Activated CD4-positive, alpha-beta T cell treated with anti-CD3 and anti-CD28 coated beads for 36 hours (primary cell): ENCODE data around the gene C19orf33. TPM values are rescaled to one million over a fixed set of nuclear protein-coding genes. Genes with fewer than 3 reads are reported as not detected.
A peak's percentile ranks its signal among the peaks of the same experiment; 100 is the strongest.

Experiments
- ATAC-seq: fragments of 200-7000 bp; cut with Tn5 transposase; one replicate; pipeline ENCODE4 v1.10.0; 2021; ENCODE audit warnings: mild to moderate bottlenecking, moderate library complexity
- CTCF ChIA-PET: fragments of 350-600 bp; sonication (Branson Sonifier 250); formaldehyde crosslinking; loops from one replicate; lab custom pipeline; 2021; ENCODE audit warnings: antibody characterized with exemption; lab: Charles Lee
- POLR2A ChIA-PET: fragments of 350-600 bp; sonication (Branson Sonifier 250); formaldehyde crosslinking; loops from one replicate; lab custom pipeline; 2021; ENCODE audit warnings: antibody characterized with exemption, inconsistent platforms; lab: Charles Lee
- DNase-seq: peaks from one replicate; pipeline ENCODE4 v3.0.0-alpha.2; 2020
- H3K27ac Mint-ChIP-seq: one replicate; pipeline ENCODE4 v1.8.0; 2021; ENCODE audit warnings: mixed read lengths
- H3K27me3 Mint-ChIP-seq: one replicate; pipeline ENCODE4 v1.8.0; 2021; ENCODE audit warnings: mixed read lengths
- H3K36me3 Mint-ChIP-seq: one replicate; pipeline ENCODE4 v1.8.0; 2021; ENCODE audit warnings: low read depth, mixed read lengths
- H3K4me1 Mint-ChIP-seq: one replicate; pipeline ENCODE4 v1.8.0; 2021; ENCODE audit warnings: mixed read lengths
- H3K4me3 Mint-ChIP-seq: one replicate; pipeline ENCODE4 v1.8.0; 2021; ENCODE audit warnings: mild to moderate bottlenecking, moderate library complexity, mixed read lengths
- H3K9me3 Mint-ChIP-seq: one replicate; pipeline ENCODE4 v1.8.0; 2021; ENCODE audit warnings: low read depth, mixed read lengths
- intact Hi-C, 2 experiments: fragments of 100-400 bp; cut with DNase I in 1 of 2; cut with micrococcal nuclease in 1 of 2; formaldehyde crosslinking; loops; one replicate each; pipeline versions ENCODE4 v1.14.2 to v1.15.1; 2022 to 2024; cut with DNase I, micrococcal nuclease
- total RNA-seq, 2 experiments: library from RNA; stranded (reverse); gene quantifications; one replicate each; pipeline ENCODE4 v1.2.3, GENCODE V29; 2021

C19orf33 gene
- total RNA-seq, 2 experiments from 2014 or later, result not detected

DNA sequence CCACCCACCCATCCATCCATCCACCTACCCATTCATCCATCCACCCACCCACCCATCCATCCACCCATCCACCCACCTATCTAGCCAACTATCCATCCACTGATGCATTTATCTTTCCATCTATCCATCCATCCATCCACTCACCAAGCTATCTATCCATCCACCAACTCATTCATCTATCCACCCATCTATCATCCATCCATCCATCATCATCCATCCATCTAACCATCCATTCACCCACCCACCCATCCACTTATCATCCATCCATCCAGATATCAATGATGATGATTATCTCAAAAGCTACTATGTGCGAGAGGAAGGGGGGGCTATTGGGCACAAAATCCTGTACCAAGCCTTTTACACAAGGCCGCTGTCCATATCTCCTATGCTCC, 6.2 kb downstream of the C19orf33 start:
- no peaks in the 10 kb centered on the region for H3K27me3 Mint-ChIP-seq
- intact Hi-C loops, result no loop called here
- ChIA-PET POLR2A (no interaction called here), CTCF (no interaction called here)
- H3K36me3 Mint-ChIP-seq, result peaks cover 14% of the 10 kb centered on the region
- no peak overlapping the region for H3K27ac Mint-ChIP-seq
- no peak overlapping the region for H3K4me3 Mint-ChIP-seq
- ATAC-seq (no peak), DNase-seq (no peak)
- peaks cover 8% of the 10 kb centered on the region for H3K4me1 Mint-ChIP-seq
- no peaks in the 10 kb centered on the region for H3K9me3 Mint-ChIP-seq

DNA sequence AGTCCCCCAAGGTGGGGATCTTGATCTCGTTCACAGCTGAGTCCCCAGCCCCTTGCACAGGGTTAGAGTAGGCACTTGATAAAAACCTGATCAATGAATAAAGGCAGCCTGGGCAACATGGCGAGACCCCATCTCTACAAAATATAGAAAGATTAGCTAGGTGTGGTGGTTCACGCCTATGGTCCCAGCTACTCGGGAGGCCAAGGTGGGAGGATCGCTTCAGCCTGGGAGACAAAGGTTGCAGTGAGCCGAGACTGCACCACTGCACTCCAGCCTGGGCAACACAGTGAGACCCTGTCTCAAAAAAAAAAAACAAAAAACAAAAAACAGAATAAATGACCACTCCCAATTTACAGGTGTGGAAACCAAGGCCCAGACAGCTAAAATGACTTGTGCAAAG, 6.9 kb downstream of the C19orf33 start:
- H3K36me3 Mint-ChIP-seq, result peaks cover 14% of the 10 kb centered on the region
- peaks cover 9% of the 10 kb centered on the region for H3K4me1 Mint-ChIP-seq
- H3K27me3 Mint-ChIP-seq, result no peaks in the 10 kb centered on the region
- no peak for ATAC-seq
- no peak overlapping the region for H3K27ac Mint-ChIP-seq
- H3K9me3 Mint-ChIP-seq, result no peaks in the 10 kb centered on the region
- CTCF ChIA-PET, result no interaction called here
- POLR2A ChIA-PET, result no interaction called here
- H3K4me3 Mint-ChIP-seq, result no peak overlapping the region
- DNase-seq, result no peak
- intact Hi-C loops, result no loop called here

DNA sequence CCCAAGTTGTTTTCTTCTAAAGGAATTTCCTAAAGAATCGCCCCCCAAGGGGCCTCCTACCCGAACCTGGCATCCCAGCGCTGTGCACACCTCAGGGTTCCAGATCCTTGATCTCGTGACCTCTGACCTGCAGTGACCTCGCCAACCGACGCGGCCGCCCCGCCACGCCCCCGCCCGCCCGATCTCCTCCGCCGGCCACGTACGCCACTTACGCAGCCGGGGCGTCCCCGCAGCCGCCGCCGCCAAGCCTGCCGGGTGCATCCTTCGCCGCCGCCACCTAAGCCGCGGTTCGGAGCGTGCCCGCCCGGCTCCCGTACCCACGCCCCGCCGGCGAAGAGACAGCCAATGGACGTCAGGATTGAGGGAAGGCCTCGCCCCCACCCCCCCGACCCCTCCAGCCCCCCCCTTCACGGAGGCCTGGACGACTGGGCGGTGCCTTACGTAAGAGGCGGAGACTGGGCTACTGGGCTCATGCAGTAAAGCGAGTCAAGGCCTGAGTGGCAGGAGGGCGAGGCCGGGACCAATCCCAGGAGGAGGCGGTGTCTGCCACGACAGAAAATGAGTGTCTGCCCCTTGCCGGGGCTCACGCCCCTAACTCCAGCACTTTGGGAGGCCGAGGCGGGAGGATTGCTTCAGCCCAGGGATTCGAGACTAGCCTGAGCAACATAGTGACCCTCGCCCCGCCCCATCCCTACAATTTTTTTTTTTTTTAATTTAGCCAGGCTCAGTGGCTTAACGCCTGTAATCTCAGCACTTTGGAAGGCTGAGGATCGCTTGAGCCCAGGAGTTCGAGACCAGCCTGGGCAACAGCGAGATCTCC, 11.8 kb downstream of the C19orf33 start, which contains the start of gene YIF1B:
Gene YIF1B, minus strand, starts transcription at position 291 of the 820 bp plus-strand sequence. Its CDS starts 30 bp downstream, at position 261.
- Mint-ChIP-seq H3K27ac (peak within 1 kb of the TSS; percentile 98), H3K9me3 (no peaks in the 10 kb centered on the region), H3K4me3 (peak within 1 kb of the TSS; percentile 94), H3K36me3 (peaks cover under 1% of the 10 kb centered on the region), H3K4me1 (peaks cover 35% of the 10 kb centered on the region), H3K27me3 (no peaks in the 10 kb centered on the region)
- POLR2A ChIA-PET, result no interaction called here
- peak; percentile 97 for DNase-seq
- intact Hi-C loops, result loop anchor here (1.0 to 5.0 kb wide), 18 partner anchors 20 to 1469 kb away; partner anchors contain the start of genes SPINT2 (in 2 of the 2), ACTN4 (in 1 of the 2), FAM98C (in 1 of the 2) and GGN (in 1 of the 2)
- CTCF ChIA-PET, result no interaction called here
- ATAC-seq, result peak; percentile 95

DNA sequence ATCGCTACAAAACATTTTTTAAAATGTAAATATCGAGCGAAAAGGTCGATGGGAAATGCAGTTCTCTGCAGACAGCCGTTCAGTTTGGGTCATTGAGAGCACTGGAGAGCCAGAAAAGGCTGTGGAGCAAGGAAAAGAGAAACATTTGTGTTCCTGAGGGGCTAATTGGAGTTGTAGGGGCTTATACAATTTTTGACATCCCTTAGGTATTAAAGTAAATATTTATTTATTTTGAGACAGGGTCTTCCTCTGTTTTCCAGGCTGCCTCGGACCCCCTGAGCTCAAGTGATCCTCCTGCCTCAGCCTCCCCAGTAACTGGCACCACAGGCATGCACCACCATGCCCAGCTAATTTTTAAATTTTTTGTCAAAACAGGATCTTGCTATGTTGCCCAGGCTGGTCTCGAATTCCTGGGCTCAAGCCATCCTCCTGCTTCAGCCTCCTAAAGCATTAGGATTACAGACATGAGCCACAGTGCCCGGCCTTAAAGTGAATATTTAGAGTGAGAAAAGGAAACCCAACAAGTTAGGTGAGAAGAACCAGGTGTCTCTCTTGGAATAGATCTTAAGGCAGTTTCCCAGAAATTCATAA, 12.5 kb downstream of the C19orf33 start:
- Mint-ChIP-seq H3K27me3 (no peaks in the 10 kb centered on the region), H3K9me3 (no peaks in the 10 kb centered on the region), H3K27ac (peak overlapping the region; percentile 92), H3K36me3 (no peaks in the 10 kb centered on the region), H3K4me3 (peak overlapping the region; percentile 94), H3K4me1 (peaks cover 41% of the 10 kb centered on the region)
- ChIA-PET CTCF (no interaction called here), POLR2A (no interaction called here)
- intact Hi-C loops, result loop anchor here (1.0 to 5.0 kb wide), 13 partner anchors 20 to 1469 kb away; partner anchors contain the start of genes SPINT2 (in 2 of the 2), ACTN4 (in 1 of the 2), FAM98C (in 1 of the 2) and GGN (in 1 of the 2)
- DNase-seq, result no peak
- ATAC-seq, result peak; percentile 3

DNA sequence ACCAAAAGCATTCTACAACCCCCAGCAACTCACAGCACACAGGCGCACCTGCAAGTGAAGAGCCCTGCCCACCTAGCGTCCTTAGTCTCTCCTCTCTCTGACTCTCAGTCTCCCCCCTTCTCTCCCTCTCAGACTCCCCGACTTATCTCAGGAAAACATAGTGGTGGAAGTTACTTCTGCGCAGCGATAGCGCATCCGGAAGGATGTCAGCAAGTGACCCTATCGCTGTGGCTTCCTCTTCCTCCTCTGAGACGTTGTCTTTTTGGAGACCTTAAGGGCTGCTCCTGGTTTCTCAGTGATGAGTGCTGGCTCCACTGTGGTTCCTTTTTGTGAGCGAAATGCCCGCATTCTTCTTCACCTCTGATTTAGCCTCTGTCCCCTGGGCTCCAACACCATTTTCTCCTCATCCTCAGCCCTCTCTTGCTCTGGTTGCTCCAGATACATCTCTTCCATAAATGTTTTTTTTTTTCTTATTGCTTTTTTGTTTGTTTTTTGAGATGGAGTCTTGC, 13.1 kb downstream of the C19orf33 start:
- Mint-ChIP-seq H3K36me3 (no peaks in the 10 kb centered on the region), H3K27ac (peak overlapping the region; percentile 92), H3K27me3 (no peaks in the 10 kb centered on the region), H3K4me3 (peak overlapping the region; percentile 94), H3K9me3 (no peaks in the 10 kb centered on the region), H3K4me1 (peaks cover 44% of the 10 kb centered on the region)
- CTCF ChIA-PET, result interaction anchor here (1.5 kb wide), 1 partner anchor 18 kb away, joined by 8 read pairs; the partner anchor contains the start of gene CATSPERG
- peak; percentile 43 for DNase-seq
- ATAC-seq, result no peak
- intact Hi-C loops, result loop anchor here (5.0 kb wide), 6 partner anchors 55 to 1470 kb away; partner anchors contain the start of genes SPINT2 (in 1 of the 2), ZFP30 (in 1 of the 2), ZNF569 (in 1 of the 2) and ZNF570 (in 1 of the 2)
- POLR2A ChIA-PET, result no interaction called here

DNA sequence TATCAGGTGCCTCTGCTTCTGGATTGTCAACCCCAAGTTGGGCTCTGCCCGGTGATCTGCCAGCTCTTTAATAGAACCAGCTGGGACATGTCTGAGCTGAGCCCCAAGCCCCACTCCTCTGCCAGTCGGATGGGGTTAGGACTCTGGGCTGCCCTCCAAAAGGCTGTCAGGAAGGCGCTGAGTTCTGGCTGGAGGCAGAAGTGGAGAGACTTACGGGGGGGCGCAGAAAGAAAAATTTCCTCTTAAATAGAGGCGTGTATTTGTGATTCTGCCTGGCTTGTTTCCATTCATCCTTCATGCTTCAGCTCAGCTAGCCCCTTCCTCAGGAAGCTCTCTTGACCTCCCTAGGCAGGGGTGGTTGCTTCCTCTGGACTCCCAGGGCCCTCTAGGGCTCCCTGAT, 14.6 kb downstream of the C19orf33 start:
- H3K27me3 Mint-ChIP-seq, result no peaks in the 10 kb centered on the region
- POLR2A ChIA-PET, result no interaction called here
- CTCF ChIA-PET, result interaction anchor here (1.2 to 4.0 kb wide), 6 partner anchors 16 to 419 kb away, joined by 4 to 21 read pairs (median 6); partner anchors contain the start of gene CATSPERG
- peak overlapping the region; percentile 75 for H3K4me3 Mint-ChIP-seq
- H3K4me1 Mint-ChIP-seq, result peaks cover 47% of the 10 kb centered on the region
- ATAC-seq, result no peak
- H3K27ac Mint-ChIP-seq, result no peak overlapping the region
- intact Hi-C loops, result loop anchor here (5.0 kb wide), 6 partner anchors 56 to 1471 kb away; partner anchors contain the start of genes SPINT2 (in 1 of the 2), ZFP30 (in 1 of the 2), ZNF569 (in 1 of the 2) and ZNF570 (in 1 of the 2)
- no peaks in the 10 kb centered on the region for H3K36me3 Mint-ChIP-seq
- DNase-seq, result no peak
- H3K9me3 Mint-ChIP-seq, result no peaks in the 10 kb centered on the region

DNA sequence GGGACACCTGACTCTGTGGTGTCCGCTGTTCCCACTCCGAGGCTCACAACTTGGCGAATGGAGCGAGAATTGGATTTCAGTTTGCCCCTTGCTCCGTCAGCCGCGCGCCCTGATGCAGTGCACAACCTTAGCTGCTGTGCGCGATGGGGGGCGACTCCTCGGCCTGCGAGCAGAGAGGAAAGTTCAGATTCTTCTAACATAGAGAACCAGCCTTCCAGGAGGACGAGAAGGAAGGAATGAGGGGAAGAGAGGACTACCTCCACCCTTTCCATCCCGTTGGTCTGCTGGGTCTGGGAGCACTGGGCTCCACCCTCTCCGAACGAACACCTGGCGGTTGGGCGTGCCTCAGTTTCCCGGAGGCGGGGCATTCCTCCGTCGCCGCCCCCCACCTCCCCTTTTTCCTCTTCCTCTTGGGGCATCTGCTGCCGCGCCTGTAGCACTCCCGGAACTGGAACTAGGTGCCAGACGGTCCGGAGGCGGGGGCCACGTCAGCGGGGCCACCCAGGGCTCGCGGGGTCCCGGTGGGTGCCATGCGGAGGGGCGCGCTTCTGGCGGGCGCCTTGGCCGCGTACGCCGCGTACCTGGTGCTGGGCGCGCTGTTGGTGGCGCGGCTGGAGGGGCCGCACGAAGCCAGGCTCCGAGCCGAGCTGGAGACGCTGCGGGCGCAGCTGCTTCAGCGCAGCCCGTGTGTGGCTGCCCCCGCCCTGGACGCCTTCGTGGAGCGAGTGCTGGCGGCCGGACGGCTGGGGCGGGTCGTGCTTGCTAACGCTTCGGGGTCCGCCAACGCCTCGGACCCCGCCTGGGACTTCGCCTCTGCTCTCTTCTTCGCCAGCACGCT, 15.6 kb downstream of the C19orf33 start, which contains the start of gene KCNK6:
Gene KCNK6, plus strand, starts transcription at position 425 of the 838 bp plus-strand sequence. Its CDS starts 106 bp downstream, at position 531.
- ChIA-PET POLR2A (no interaction called here), CTCF (interaction anchor here (0.6 to 4.0 kb wide), 9 partner anchors 15 to 423 kb away, joined by 3 to 21 read pairs (median 4); no protein-coding TSS in a partner anchor)
- peak; percentile 3 for ATAC-seq
- Mint-ChIP-seq H3K9me3 (no peaks in the 10 kb centered on the region), H3K4me1 (peaks cover 45% of the 10 kb centered on the region), H3K36me3 (peaks cover 2% of the 10 kb centered on the region), H3K27me3 (no peaks in the 10 kb centered on the region), H3K27ac (peak within 1 kb of the TSS; percentile 72), H3K4me3 (peak within 1 kb of the TSS; percentile 75)
- DNase-seq, result peak; percentile 64
- intact Hi-C loops, result loop anchor here (1.0 to 5.0 kb wide), 7 partner anchors 55 to 1472 kb away; partner anchors contain the start of genes SPINT2 (in 2 of the 2), ZFP30 (in 1 of the 2), ZNF569 (in 1 of the 2) and ZNF570 (in 1 of the 2)

DNA sequence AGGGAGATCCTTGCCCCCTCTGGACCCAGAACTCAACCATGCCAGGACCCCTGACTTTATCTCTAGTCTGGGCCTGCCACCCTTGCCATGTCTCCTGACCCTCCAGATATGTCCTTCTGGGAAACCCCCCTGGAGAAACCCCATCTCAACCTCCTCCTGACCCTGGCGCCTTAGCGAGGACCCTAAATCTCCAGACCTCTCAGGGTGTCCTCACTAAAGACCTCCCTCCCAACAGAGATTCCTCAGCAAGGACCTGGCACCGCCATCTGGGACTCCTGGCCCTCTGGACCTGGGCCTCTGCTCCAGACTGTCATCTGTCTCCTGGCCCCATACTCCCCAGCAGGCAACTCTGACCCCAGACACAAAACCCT, 16.9 kb downstream of the C19orf33 start:
- H3K9me3 Mint-ChIP-seq, result no peaks in the 10 kb centered on the region
- H3K27me3 Mint-ChIP-seq, result no peaks in the 10 kb centered on the region
- peaks cover 40% of the 10 kb centered on the region for H3K4me1 Mint-ChIP-seq
- POLR2A ChIA-PET, result no interaction called here
- CTCF ChIA-PET, result interaction anchor here (0.6 to 4.0 kb wide), 4 partner anchors 11 to 419 kb away, joined by 3 to 21 read pairs (median 4); no protein-coding TSS in a partner anchor
- intact Hi-C loops, result loop anchor here in 1 of 2 experiments (1.0 kb wide), 1 partner anchor 57 kb away; the partner anchor contains the start of gene SPINT2
- ATAC-seq (no peak), DNase-seq (no peak)
- peak overlapping the region; percentile 75 for H3K4me3 Mint-ChIP-seq
- peaks cover 6% of the 10 kb centered on the region for H3K36me3 Mint-ChIP-seq
- no peak overlapping the region for H3K27ac Mint-ChIP-seq

DNA sequence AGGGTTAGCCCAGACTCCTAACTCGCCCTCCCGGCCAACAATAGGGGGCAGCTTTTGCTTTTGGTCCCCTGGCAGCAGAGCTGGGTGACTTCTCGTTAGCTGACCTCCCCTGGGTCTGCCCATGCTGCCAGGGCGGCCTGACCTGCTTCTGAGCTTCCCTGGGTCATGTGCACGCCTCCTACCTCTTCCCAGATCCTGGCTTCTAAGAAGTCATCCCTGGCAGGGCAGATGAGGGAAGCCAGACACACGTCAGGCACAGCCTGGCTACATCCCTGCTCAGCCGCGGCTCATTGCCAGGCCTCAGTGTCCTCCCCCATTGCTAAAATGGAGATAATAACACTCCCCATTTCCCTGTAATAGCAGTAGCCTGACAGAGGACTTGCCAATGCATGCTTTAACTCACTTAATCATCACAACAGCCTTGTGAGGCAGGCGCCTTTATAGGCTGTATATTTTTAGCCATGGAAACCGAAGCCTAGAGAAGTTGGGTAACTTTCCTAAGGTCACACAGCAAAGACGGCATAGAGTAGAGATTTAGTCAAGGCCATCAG, 17.7 kb downstream of the C19orf33 start:
- Mint-ChIP-seq H3K4me1 (peaks cover 37% of the 10 kb centered on the region), H3K36me3 (peaks cover 14% of the 10 kb centered on the region), H3K4me3 (peak overlapping the region; percentile 28), H3K27ac (no peak overlapping the region), H3K27me3 (no peaks in the 10 kb centered on the region), H3K9me3 (no peaks in the 10 kb centered on the region)
- intact Hi-C loops, result no loop called here
- POLR2A ChIA-PET, result no interaction called here
- DNase-seq, result no peak
- CTCF ChIA-PET, result interaction anchor here (1.1 to 4.0 kb wide), 2 partner anchors 76 to 87 kb away, joined by 3 to 21 read pairs; no protein-coding TSS in a partner anchor
- ATAC-seq, result no peak

DNA sequence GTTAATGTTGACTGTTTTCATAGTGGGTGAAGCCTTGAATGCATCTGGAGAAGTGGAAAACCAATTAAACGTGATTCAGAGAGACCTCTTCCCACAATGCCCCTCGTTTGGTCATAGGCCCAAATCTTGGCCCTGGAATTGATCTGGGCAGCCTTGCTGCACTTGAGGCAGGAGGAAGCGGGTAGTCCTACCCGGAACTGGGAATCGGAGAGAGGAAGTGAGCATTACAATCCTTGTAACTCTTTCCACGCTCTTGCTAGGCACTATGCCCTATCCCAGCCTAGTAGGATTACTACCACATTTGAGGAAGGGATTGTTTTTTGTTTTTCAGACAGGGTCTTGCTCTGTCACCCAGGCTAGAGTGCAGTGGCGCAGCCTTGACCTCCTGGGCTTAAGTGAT, 19.2 kb downstream of the C19orf33 start:
- POLR2A ChIA-PET, result no interaction called here
- no peak for ATAC-seq

More for the DNA sequence above, 19.2 kb downstream of the C19orf33 start:
- H3K27ac Mint-ChIP-seq, result no peak overlapping the region
- H3K9me3 Mint-ChIP-seq, result no peaks in the 10 kb centered on the region
- intact Hi-C loops, result no loop called here
- H3K36me3 Mint-ChIP-seq, result peaks cover 24% of the 10 kb centered on the region
- no peak for DNase-seq
- H3K4me1 Mint-ChIP-seq, result peaks cover 28% of the 10 kb centered on the region
- H3K27me3 Mint-ChIP-seq, result no peaks in the 10 kb centered on the region
- CTCF ChIA-PET, result no interaction called here
- H3K4me3 Mint-ChIP-seq, result no peak overlapping the region
